Measurements from ENCODE around the gene LARP1. TPM values are rescaled to one million over a fixed set of nuclear protein-coding genes. Genes with fewer than 3 reads are reported as not detected.
"Not testable (repeated sequence)": the region's sequence is repeated elsewhere in the genome, so short reads cannot be mapped to it uniquely, and the experiment has no call there.

LARP1 gene
- polyA plus RNA-seq, 3 donors = 132 to 172 (median 158) TPM

GRCh38 chr5:154730761-154731160 lies 24.4 kb upstream of the LARP1 start:
- not testable (repeated sequence) for DNase-seq

GRCh38 chr5:154732212-154732611 lies 23.0 kb upstream of the LARP1 start:
- no peak for DNase-seq

- DNase-seq = no peak
These were observed 20.6 kb upstream of the LARP1 start for GRCh38 chr5:154734370-154735248.

- not testable (repeated sequence) for DNase-seq
These were observed 19.8 kb upstream of the LARP1 start for GRCh38 chr5:154735362-154735761.

- not testable (repeated sequence) for DNase-seq
These were observed 18.8 kb upstream of the LARP1 start for GRCh38 chr5:154736372-154736771.

GRCh38 chr5:154737667-154738320 lies 17.4 kb upstream of the LARP1 start:
- DNase-seq = no peak

GRCh38 chr5:154740483-154740882 lies 14.7 kb upstream of the LARP1 start:
- DNase-seq = no peak

- DNase-seq = no peak
These were observed 14.2 kb upstream of the LARP1 start for GRCh38 chr5:154740957-154741356.

GRCh38 chr5:154741415-154741814 lies 13.8 kb upstream of the LARP1 start:
- DNase-seq = no peak

GRCh38 chr5:154743812-154744211 lies 11.4 kb upstream of the LARP1 start:
- DNase-seq = no peak

GRCh38 chr5:154745349-154745748 lies 9.8 kb upstream of the LARP1 start:
- no peak for DNase-seq

GRCh38 chr5:154749491-154749890 lies 5.7 kb upstream of the LARP1 start:
- no peak for DNase-seq

GRCh38 chr5:154750641-154751040 lies 4.5 kb upstream of the LARP1 start:
- not testable (repeated sequence) for DNase-seq

- DNase-seq = no peak
These were observed 3.3 kb upstream of the LARP1 start for GRCh38 chr5:154751854-154752253.

GRCh38 chr5:154753792-154754191 lies 1.4 kb upstream of the LARP1 start:
- DNase-seq = no peak

GRCh38 chr5:154754460-154755360 lies 467 bp upstream of the LARP1 start:
- peak; percentile 99 for DNase-seq

- no peak for DNase-seq
These were observed 1.1 kb downstream of the LARP1 start for GRCh38 chr5:154756009-154756867.

- no peak for DNase-seq
These were observed 2.0 kb downstream of the LARP1 start for GRCh38 chr5:154756868-154757813.

- DNase-seq = no peak
These were observed 2.7 kb downstream of the LARP1 start for GRCh38 chr5:154757814-154758406.

GRCh38 chr5:154758493-154758892 lies 3.3 kb downstream of the LARP1 start:
- no peak for DNase-seq
